HCT116 (cell line): ENCODE data around the gene OR1N1. TPM values are rescaled to one million over a fixed set of nuclear protein-coding genes. Genes with fewer than 3 reads are reported as not detected.

Experiments
- ATAC-seq: fragments of 200-7000 bp; cut with Tn5 transposase; 2 replicates; pipeline ENCODE4 v1.9.1; 2020; ENCODE audit warnings: mild to moderate bottlenecking, moderate library complexity
- BruUV-seq: library from RNA; stranded (reverse); fragments of 400-500 nt; replicated peaks from 2 replicates; lab custom pipeline; 2021; lab: Mats Ljungman, UMichigan
- CTCF ChIA-PET: fragments of 300-600 bp; sonication (Branson Sonifier 250); formaldehyde crosslinking; loops from one replicate; lab custom pipeline; 2021; ENCODE audit warnings: antibody characterized with exemption; lab: Charles Lee
- POLR2A ChIA-PET: fragments of 300-600, 350-600 bp; sonication (Branson Sonifier 250); formaldehyde crosslinking; loops from one replicate; lab custom pipeline; 2021; ENCODE audit warnings: antibody characterized with exemption; lab: Charles Lee
- RAD21 ChIA-PET, 2 experiments: fragments of 300-600 bp; sonication (Branson Sonifier 250); formaldehyde crosslinking; loops; one replicate each; lab custom pipeline; 2023; ENCODE audit warnings: low total read pairs in 2 of 2; ENCODE audit not compliant: uncharacterized antibody in 2 of 2, unreplicated experiment in 2 of 2, low non-redundant PET in 1 of 2; lab: Charles Lee
- DNase-seq: peaks from one replicate; pipeline ENCODE4 v3.0.0-alpha.2; 2010; ENCODE audit warnings: low read depth, low spot score
- H2AFZ ChIP-seq: fragments of 200-600 bp; shearing (Covaris generic), sonication (generic); 2 replicates; pipeline ENCODE4 v1.6.1; 2017; ENCODE audit warnings: low read depth, mixed run types, mixed read lengths, antibody characterized with exemption, low read length; ENCODE audit not compliant: poor library complexity, severe bottlenecking
- H3K27ac ChIP-seq: 2 replicates; pipeline ENCODE4 v1.5.1; 2012; ENCODE audit warnings: low read depth, low read length
- H3K27me3 ChIP-seq: fragments of 200-600 bp; sonication (generic); 2 replicates; pipeline ENCODE4 v1.6.1; 2016; ENCODE audit warnings: mixed run types, low read length, mixed read lengths; ENCODE audit not compliant: insufficient read depth
- H3K36me3 ChIP-seq, 2 experiments: fragments of 200-500 bp in 1 of 2; fragments of 200-600 bp in 1 of 2; sonication (Bioruptor generic) in 1 of 2; sonication (generic) in 1 of 2; 2 replicates each; pipeline versions ENCODE4 v1.5.1 to v1.6.1; 2014 to 2016; ENCODE audit warnings: low read length in 2 of 2, inconsistent platforms in 1 of 2, mixed read lengths in 1 of 2, mixed run types in 1 of 2; ENCODE audit not compliant: insufficient read depth in 2 of 2, control insufficient read depth in 1 of 2
- H3K4me1 ChIP-seq, 2 experiments: fragments of 200-600 bp in 1 of 2; sonication (generic) in 1 of 2; 2 replicates each; pipeline versions ENCODE4 v1.5.1 to v1.6.1; 2012 to 2017; ENCODE audit warnings: low read length in 2 of 2, inconsistent platforms in 1 of 2, mild to moderate bottlenecking in 1 of 2, mixed read lengths in 1 of 2, mixed run types in 1 of 2, moderate library complexity in 1 of 2; ENCODE audit not compliant: insufficient read depth in 2 of 2, control insufficient read depth in 1 of 2
- H3K4me2 ChIP-seq: fragments of 200-600 bp; sonication (generic); 2 replicates; pipeline ENCODE4 v1.6.1; 2017; ENCODE audit warnings: mixed run types, low read length, mixed read lengths
- H3K4me3 ChIP-seq, 2 experiments: fragments of 200-600 bp in 1 of 2; sonication (generic) in 1 of 2; replicated peaks in 1 of 2; 2 replicates each; pipeline ENCODE4 v1.5.1; 2011 to 2016; ENCODE audit warnings: low read length in 2 of 2, control low read depth in 1 of 2, low read depth in 1 of 2, mild to moderate bottlenecking in 1 of 2, mixed read lengths in 1 of 2, mixed run types in 1 of 2
- H3K79me2 ChIP-seq: fragments of 200-600 bp; sonication (generic); 2 replicates; pipeline ENCODE4 v1.6.1; 2017; ENCODE audit warnings: mild to moderate bottlenecking, mixed run types, low read length, moderate library complexity, mixed read lengths; ENCODE audit not compliant: insufficient read depth
- H3K9ac ChIP-seq: fragments of 200-600 bp; sonication (generic); 2 replicates; pipeline ENCODE4 v1.6.1; 2016; ENCODE audit warnings: low read length, mixed read lengths
- H3K9me2 ChIP-seq: fragments of 200-600 bp; sonication (generic), shearing (Covaris generic); 2 replicates; pipeline ENCODE4 v1.6.1; 2017; ENCODE audit warnings: mixed run types, mild to moderate bottlenecking, moderate library complexity; ENCODE audit not compliant: insufficient read depth
- H3K9me3 ChIP-seq, 2 experiments: fragments of 200-500 bp in 1 of 2; fragments of 200-600 bp in 1 of 2; sonication (Bioruptor generic) in 1 of 2; sonication (generic) in 1 of 2; 2 replicates each; pipeline ENCODE4 v1.6.1; 2014 to 2017; ENCODE audit warnings: low read length in 2 of 2, mixed read lengths in 2 of 2, inconsistent platforms in 1 of 2, low read depth in 1 of 2, mild to moderate bottlenecking in 1 of 2, mixed run types in 1 of 2, moderate library complexity in 1 of 2; ENCODE audit not compliant: control insufficient read depth in 1 of 2, insufficient read depth in 1 of 2
- H4K20me1 ChIP-seq: fragments of 200-600 bp; sonication (generic), shearing (Covaris generic); 2 replicates; pipeline ENCODE4 v1.6.1; 2017; ENCODE audit warnings: mixed run types, mild to moderate bottlenecking, moderate library complexity; ENCODE audit not compliant: insufficient read depth
- CBX3 ChIP-seq: IDR thresholded peaks from 2 replicates; pipeline ENCODE4 v1.6.1; 2012; ENCODE audit warnings: low read depth
- ELF1 ChIP-seq: IDR thresholded peaks from 2 replicates; pipeline ENCODE4 v1.6.1; 2012; ENCODE audit warnings: low read depth, borderline replicate concordance
- EZH2 ChIP-seq: fragments of 200-600 bp; sonication (generic); IDR thresholded peaks from 2 replicates; pipeline ENCODE4 v1.6.1; 2017; ENCODE audit warnings: antibody characterized with exemption, mixed run types
- FOSL1 ChIP-seq: IDR thresholded peaks from 2 replicates; pipeline ENCODE4 v1.6.1; 2012; ENCODE audit warnings: low read depth
- JUND ChIP-seq: IDR thresholded peaks from 2 replicates; pipeline ENCODE4 v1.6.1; 2012
- POLR2A ChIP-seq: IDR thresholded peaks from 2 replicates; pipeline ENCODE4 v1.7.0; 2011; ENCODE audit warnings: borderline replicate concordance; ENCODE audit not compliant: insufficient read depth, insufficient read length; ENCODE audit errors: extremely low read depth
- POLR2AphosphoS5 ChIP-seq: IDR thresholded peaks from 2 replicates; pipeline ENCODE4 v1.6.1; 2011; ENCODE audit warnings: mild to moderate bottlenecking, low read depth, low read length, moderate library complexity
- SRF ChIP-seq: IDR thresholded peaks from 2 replicates; pipeline ENCODE4 v1.6.1; 2012; ENCODE audit warnings: low read depth
- TCF7L2 ChIP-seq: IDR thresholded peaks from 2 replicates; pipeline ENCODE4 v1.7.0; 2011; ENCODE audit warnings: borderline replicate concordance, inconsistent platforms; ENCODE audit not compliant: insufficient read depth, insufficient read length; ENCODE audit errors: extremely low read depth
- YY1 ChIP-seq: IDR thresholded peaks from 2 replicates; pipeline ENCODE4 v1.6.1; 2011; ENCODE audit warnings: low read length, low read depth, moderate library complexity, mild to moderate bottlenecking; ENCODE audit not compliant: insufficient replicate concordance; ENCODE audit errors: extremely low read depth
- ZFX ChIP-seq: fragments of 450-650 bp; IDR thresholded peaks from 2 replicates; pipeline ENCODE4 v1.6.1; 2017
- ZNF274 ChIP-seq: fragments of 200-500 bp; sonication (Bioruptor generic); IDR thresholded peaks from 2 replicates; pipeline ENCODE4 v1.6.1; 2014; ENCODE audit warnings: mild to moderate bottlenecking, low read depth, low read length, inconsistent platforms
- intact Hi-C: fragments of 100-400 bp; cut with micrococcal nuclease; formaldehyde crosslinking; loops from 2 replicates; pipeline ENCODE4 v1.10.0; 2022
- total RNA-seq: library from RNA; stranded (reverse); gene quantifications from one replicate; pipeline ENCODE4 v1.2.1, GENCODE V29; 2021; ENCODE audit not compliant: unreplicated experiment
- TF ChIP-seq, protein P1 (sequence below), 3 experiments: fragments of 200-600 bp in 1 of 3; sonication (generic) in 1 of 3; IDR thresholded peaks in 2 of 3; conservative IDR thresholded peaks in 1 of 3; 2 replicates each; pipeline ENCODE4 v1.5.1; 2012 to 2017; ENCODE audit warnings: low read depth in 2 of 3, low read length in 2 of 3, antibody characterized with exemption in 1 of 3, borderline replicate concordance in 1 of 3, control low read depth in 1 of 3, mild to moderate bottlenecking in 1 of 3, mixed read lengths in 1 of 3, mixed run types in 1 of 3, moderate library complexity in 1 of 3; ENCODE audit not compliant: insufficient read depth in 1 of 3
- TF ChIP-seq, protein P2 (sequence below): IDR thresholded peaks from 2 replicates; pipeline ENCODE4 v1.6.1; 2011; ENCODE audit warnings: mild to moderate bottlenecking, low read length, moderate library complexity; ENCODE audit not compliant: insufficient replicate concordance; ENCODE audit errors: extremely low read depth

The OR1N1 gene
- total RNA-seq, 1 experiment from 2014 or later = not detected

DNA sequence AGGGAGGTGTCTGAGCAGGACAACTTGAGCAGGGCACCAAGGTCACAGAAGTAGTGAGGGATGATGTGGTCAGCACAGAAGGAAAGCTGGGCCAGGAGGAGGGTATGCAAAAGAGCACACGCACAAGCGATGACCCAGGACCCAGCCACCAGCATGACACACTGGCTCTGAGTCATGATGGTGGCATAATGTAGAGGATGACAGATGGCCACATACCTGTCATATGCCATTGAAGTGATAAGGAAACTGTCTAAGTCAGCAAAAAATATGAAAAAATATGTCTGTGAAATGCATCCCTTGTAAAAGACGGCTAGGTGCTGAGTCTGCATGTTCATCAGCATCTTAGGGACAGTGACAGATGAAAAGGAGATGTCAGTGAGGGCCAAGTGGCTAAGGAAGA lies 49.7 kb downstream of the OR1N1 start:
- Histone ChIP-seq H3K9me3 (no peaks in the 10 kb centered on the region), H4K20me1 (no peaks in the 10 kb centered on the region), H3K4me1 (no peaks in the 10 kb centered on the region), H3K27me3 (0 out of 2 replicates have a peak, but pooled peaks cover 24% of the 10 kb centered on the region), H3K9me2 (no peaks in the 10 kb centered on the region), H3K4me3 (no peak overlapping the region), H3K27ac (no peak overlapping the region), H3K4me2 (no peak overlapping the region), H3K36me3 (no peaks in the 10 kb centered on the region), H3K9ac (no peak overlapping the region), H2AFZ (no peak overlapping the region), H3K79me2 (no peaks in the 10 kb centered on the region)
- TF ChIP-seq ELF1 (no peak), CBX3 (no peak), SRF (no peak), TCF7L2 (no peak), JUND (no peak), POLR2AphosphoS5 (no peak), FOSL1 (no peak), EZH2 (no peak), YY1 (no peak), ZFX (no peak), POLR2A (no peak), ZNF274 (no peak)
- TF ChIP-seq, protein P1, sequence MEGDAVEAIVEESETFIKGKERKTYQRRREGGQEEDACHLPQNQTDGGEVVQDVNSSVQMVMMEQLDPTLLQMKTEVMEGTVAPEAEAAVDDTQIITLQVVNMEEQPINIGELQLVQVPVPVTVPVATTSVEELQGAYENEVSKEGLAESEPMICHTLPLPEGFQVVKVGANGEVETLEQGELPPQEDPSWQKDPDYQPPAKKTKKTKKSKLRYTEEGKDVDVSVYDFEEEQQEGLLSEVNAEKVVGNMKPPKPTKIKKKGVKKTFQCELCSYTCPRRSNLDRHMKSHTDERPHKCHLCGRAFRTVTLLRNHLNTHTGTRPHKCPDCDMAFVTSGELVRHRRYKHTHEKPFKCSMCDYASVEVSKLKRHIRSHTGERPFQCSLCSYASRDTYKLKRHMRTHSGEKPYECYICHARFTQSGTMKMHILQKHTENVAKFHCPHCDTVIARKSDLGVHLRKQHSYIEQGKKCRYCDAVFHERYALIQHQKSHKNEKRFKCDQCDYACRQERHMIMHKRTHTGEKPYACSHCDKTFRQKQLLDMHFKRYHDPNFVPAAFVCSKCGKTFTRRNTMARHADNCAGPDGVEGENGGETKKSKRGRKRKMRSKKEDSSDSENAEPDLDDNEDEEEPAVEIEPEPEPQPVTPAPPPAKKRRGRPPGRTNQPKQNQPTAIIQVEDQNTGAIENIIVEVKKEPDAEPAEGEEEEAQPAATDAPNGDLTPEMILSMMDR (IDR thresholded peaks at IDR 0.05 in 2 of 3, conservative IDR thresholded peaks at IDR 0.05 in 1 of 3; ENCODE audit: borderline replicate concordance in 1 of 3, insufficient read depth in 1 of 3, low read depth in 2 of 3, low read length in 2 of 3) = no peak
- TF ChIP-seq, protein P2, sequence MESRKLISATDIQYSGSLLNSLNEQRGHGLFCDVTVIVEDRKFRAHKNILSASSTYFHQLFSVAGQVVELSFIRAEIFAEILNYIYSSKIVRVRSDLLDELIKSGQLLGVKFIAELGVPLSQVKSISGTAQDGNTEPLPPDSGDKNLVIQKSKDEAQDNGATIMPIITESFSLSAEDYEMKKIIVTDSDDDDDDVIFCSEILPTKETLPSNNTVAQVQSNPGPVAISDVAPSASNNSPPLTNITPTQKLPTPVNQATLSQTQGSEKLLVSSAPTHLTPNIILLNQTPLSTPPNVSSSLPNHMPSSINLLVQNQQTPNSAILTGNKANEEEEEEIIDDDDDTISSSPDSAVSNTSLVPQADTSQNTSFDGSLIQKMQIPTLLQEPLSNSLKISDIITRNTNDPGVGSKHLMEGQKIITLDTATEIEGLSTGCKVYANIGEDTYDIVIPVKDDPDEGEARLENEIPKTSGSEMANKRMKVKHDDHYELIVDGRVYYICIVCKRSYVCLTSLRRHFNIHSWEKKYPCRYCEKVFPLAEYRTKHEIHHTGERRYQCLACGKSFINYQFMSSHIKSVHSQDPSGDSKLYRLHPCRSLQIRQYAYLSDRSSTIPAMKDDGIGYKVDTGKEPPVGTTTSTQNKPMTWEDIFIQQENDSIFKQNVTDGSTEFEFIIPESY = no peak
- RAD21 ChIA-PET = no interaction called here
- no peak for ATAC-seq
- POLR2A ChIA-PET = no interaction called here
- no TSS peak for BruUV-seq
- intact Hi-C loops = no loop called here
- CTCF ChIA-PET = no interaction called here
- no peak for DNase-seq

Other genes with a start within 250 kb of the OR1N1 start
- gene PTGS1, start 156.3 kb downstream of the OR1N1 start, total RNA-seq = 3.5 TPM
- not detected for gene OR1J1, start 49.4 kb downstream of the OR1N1 start, total RNA-seq
- gene OR1J2, start 16.5 kb downstream of the OR1N1 start, total RNA-seq = not detected
- gene OR1J4, start 8.2 kb downstream of the OR1N1 start, total RNA-seq = not detected
- not detected for gene OR1N2, start 25.8 kb upstream of the OR1N1 start, total RNA-seq
- not detected for gene OR1L8, start 56.1 kb upstream of the OR1N1 start, total RNA-seq
- not detected for gene OR1Q1, start 87.4 kb upstream of the OR1N1 start, total RNA-seq
- gene OR1B1, start 130.3 kb upstream of the OR1N1 start, total RNA-seq = not detected
- not detected for gene OR1L1, start 134.4 kb upstream of the OR1N1 start, total RNA-seq
- not detected for gene OR1L3, start 147.8 kb upstream of the OR1N1 start, total RNA-seq
- gene OR1L4, start 196.7 kb upstream of the OR1N1 start, total RNA-seq = not detected
- not detected for gene OR1L6, start 215.0 kb upstream of the OR1N1 start, total RNA-seq